Endodermal cell (in vitro differentiated cells): ENCODE measurements around the gene FASN. TPM values are rescaled to one million over a fixed set of nuclear protein-coding genes. Genes with fewer than 3 reads are reported as not detected.

Experiments
- DNase-seq: peaks from one replicate; pipeline ENCODE4 v3.0.0-alpha.2; 2017
- H3K27ac ChIP-seq: 2 replicates; pipeline ENCODE4 v1.5.1; 2013; ENCODE audit warnings: mild to moderate bottlenecking, low read depth, low read length, moderate library complexity
- H3K27me3 ChIP-seq: 2 replicates; pipeline ENCODE4 v1.6.1; 2013; ENCODE audit warnings: mild to moderate bottlenecking, low read length, moderate library complexity; ENCODE audit not compliant: insufficient read depth, control insufficient read depth, poor library complexity, severe bottlenecking
- H3K36me3 ChIP-seq: 2 replicates; pipeline ENCODE4 v1.7.0; 2013; ENCODE audit warnings: mild to moderate bottlenecking, low read length, moderate library complexity; ENCODE audit not compliant: control insufficient read depth, insufficient read depth
- H3K4me1 ChIP-seq: one replicate; pipeline ENCODE4 v1.7.0; 2013; ENCODE audit warnings: low read length; ENCODE audit not compliant: control insufficient read depth, insufficient read depth
- H3K4me3 ChIP-seq: 2 replicates; pipeline ENCODE4 v1.5.1; 2013; ENCODE audit warnings: mild to moderate bottlenecking, low read length, moderate library complexity
- H3K9ac ChIP-seq: 2 replicates; pipeline ENCODE4 v1.6.1; 2013; ENCODE audit warnings: mild to moderate bottlenecking, low read length, moderate library complexity; ENCODE audit not compliant: poor library complexity, severe bottlenecking; ENCODE audit errors: extremely low read depth
- H3K9me3 ChIP-seq: 2 replicates; pipeline ENCODE4 v1.6.1; 2013; ENCODE audit warnings: mild to moderate bottlenecking, low read length, moderate library complexity; ENCODE audit not compliant: control insufficient read depth
- H3K27ac Mint-ChIP-seq: 2 replicates; pipeline ENCODE4 v1.8.0; 2020; ENCODE audit warnings: mixed read lengths
- H3K27me3 Mint-ChIP-seq: 2 replicates; pipeline ENCODE4 v1.8.0; 2021; ENCODE audit warnings: mild to moderate bottlenecking, mixed read lengths; ENCODE audit not compliant: insufficient read depth
- H3K36me3 Mint-ChIP-seq: 2 replicates; pipeline ENCODE4 v1.8.0; 2020; ENCODE audit warnings: low read depth, mixed read lengths
- H3K4me1 Mint-ChIP-seq: 2 replicates; pipeline ENCODE4 v1.8.0; 2020; ENCODE audit warnings: mixed read lengths
- H3K4me3 Mint-ChIP-seq: 2 replicates; pipeline ENCODE4 v1.8.0; 2020; ENCODE audit warnings: mild to moderate bottlenecking, moderate library complexity, mixed read lengths
- H3K9me3 Mint-ChIP-seq: 2 replicates; pipeline ENCODE4 v1.8.0; 2020; ENCODE audit warnings: mild to moderate bottlenecking, mixed read lengths
- WGBS, 2 experiments: methylation state at CpG; one replicate each; pipeline versions ENCODE4 v1.1.5 to v1.1.7; 2013; ENCODE audit warnings: missing lambda C conversion rate in 2 of 2, mixed read lengths in 1 of 2; ENCODE audit not compliant: insufficient coverage in 1 of 2, insufficient read length in 1 of 2; 5-methylcytosine and 5-hydroxymethylcytosine counted together
- long read RNA-seq, 4 experiments: library from polyadenylated mRNA in 2 of 4; library from RNA in 1 of 4; library from capped mRNA in 1 of 4; stranded (forward) in 3 of 4; unstranded in 1 of 4; transcript quantifications; one replicate each; pipeline ENCODE4 v2.0.0, GENCODE V29; 2020 to 2021; ENCODE audit warnings: inconsistent platforms in 1 of 4
- polyA plus RNA-seq, 2 experiments: library from polyadenylated mRNA; stranded (reverse); fragments of 50-300 nt; gene quantifications; one replicate each; pipeline ENCODE4 v1.2.3, GENCODE V29; 2013
- total RNA-seq, 2 donors: library from RNA; stranded (reverse); fragmentation: NEBNext Ultra II Directional in 1 of 2; extraction: Animal tissue kit (Norgen Biotek cat#: 25700) in 1 of 2; gene quantifications; 2 replicates in 1 of 2; 3 replicates in 1 of 2; pipeline ENCODE4 v1.2.1, GENCODE V29; 2021
- TF ChIP-seq, protein P1 (sequence below): fragments of 200-600 bp; sonication (generic); conservative IDR thresholded peaks from 2 replicates; pipeline ENCODE4 v1.5.0; 2021; ENCODE audit warnings: antibody characterized with exemption, mild to moderate bottlenecking

The FASN gene
- total RNA-seq = 100 to 1,000 TPM; 371 to 498 TPM
- polyA plus RNA-seq (2013, experiment 1 of 2) = 301 TPM
- polyA plus RNA-seq (2013, experiment 2 of 2) = 312 TPM
- long read RNA-seq, experiment 1, transcript FASN-205 (2 exons, 857 nt) = minor isoform, 8 of 116 reads
- long read RNA-seq, experiment 1, transcript FASN-202 (4 exons, 951 nt) = major isoform, 12 of 116 reads
- long read RNA-seq, experiment 1, partial matches to known transcripts = 63 of 116 reads
- long read RNA-seq, experiment 1, other reads (novel, unspliced or antisense) = 33 of 116 reads
- long read RNA-seq, experiment 2, full-length matches to known transcripts = 56 of 261 reads
- long read RNA-seq, experiment 2, partial matches to known transcripts = 180 of 261 reads
- long read RNA-seq, experiment 2, other reads (novel, unspliced or antisense) = 25 of 261 reads
- long read RNA-seq, experiment 3, partial matches to known transcripts = 64 of 78 reads
- long read RNA-seq, experiment 3, other reads (novel, unspliced or antisense) = 10 of 78 reads
- long read RNA-seq, experiment 4 = 0 reads

DNA sequence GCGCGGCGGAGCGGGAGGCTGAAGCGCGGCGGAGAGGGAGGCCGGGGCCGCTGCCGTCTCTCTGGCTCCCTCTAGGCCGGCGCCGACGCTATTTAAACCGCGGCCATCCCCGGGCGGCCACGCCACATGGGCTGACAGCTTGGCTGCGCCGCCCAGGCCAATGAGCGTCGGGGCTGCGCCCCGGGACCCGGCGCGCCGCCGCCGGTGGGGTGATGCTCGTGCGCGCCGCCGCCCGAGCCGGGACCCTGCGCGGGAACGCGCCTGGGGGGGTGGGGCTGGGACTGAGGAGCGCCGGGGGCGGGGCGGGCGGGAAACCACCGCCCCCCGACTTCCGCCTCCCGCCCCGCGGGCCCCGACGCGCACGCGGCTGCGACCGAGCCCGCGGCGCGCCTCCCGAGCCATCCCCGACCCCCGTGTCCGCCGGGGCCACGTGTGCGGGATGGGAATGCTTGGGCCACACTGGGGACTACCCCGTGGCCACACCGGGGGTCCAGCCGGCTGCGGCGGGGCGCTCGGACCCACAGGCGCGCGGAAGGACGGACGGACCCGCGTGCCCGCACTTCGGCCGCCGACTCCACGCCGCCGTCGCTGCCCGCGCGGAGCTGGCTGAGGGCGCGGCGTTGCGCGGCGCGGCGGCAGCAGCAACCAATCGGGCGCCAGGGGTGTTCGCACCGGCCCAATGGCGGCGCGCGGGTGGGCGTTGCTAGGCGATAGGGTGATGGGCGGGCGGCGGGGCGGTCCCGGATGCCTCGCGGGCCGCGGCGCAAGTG, at the start of gene FASN:
TSS of gene FASN (minus strand) at position 68 of the 770 bp plus-strand sequence. CDS start 1,791 bp downstream, outside the sequence.
- no peak within 1 kb of the TSS for H3K27ac Mint-ChIP-seq
- Histone ChIP-seq H3K36me3 (peaks cover 29% of the 10 kb centered on the region), H3K27ac (peak within 1 kb of the TSS; percentile 96), H3K27me3 (no peaks in the 10 kb centered on the region), H3K9me3 (no peaks in the 10 kb centered on the region), H3K4me3 (peak within 1 kb of the TSS; percentile 88), H3K4me1 (peaks cover 21% of the 10 kb centered on the region), H3K9ac (peak within 1 kb of the TSS; percentile 83)
- H3K9me3 Mint-ChIP-seq = no peaks in the 10 kb centered on the region
- H3K27me3 Mint-ChIP-seq = no peaks in the 10 kb centered on the region
- DNase-seq = peak; percentile 99
- peaks cover 26% of the 10 kb centered on the region for H3K4me1 Mint-ChIP-seq
- H3K36me3 Mint-ChIP-seq = peaks cover 10% of the 10 kb centered on the region
- H3K4me3 Mint-ChIP-seq = peak within 1 kb of the TSS; percentile 68
- TF ChIP-seq, protein P1, sequence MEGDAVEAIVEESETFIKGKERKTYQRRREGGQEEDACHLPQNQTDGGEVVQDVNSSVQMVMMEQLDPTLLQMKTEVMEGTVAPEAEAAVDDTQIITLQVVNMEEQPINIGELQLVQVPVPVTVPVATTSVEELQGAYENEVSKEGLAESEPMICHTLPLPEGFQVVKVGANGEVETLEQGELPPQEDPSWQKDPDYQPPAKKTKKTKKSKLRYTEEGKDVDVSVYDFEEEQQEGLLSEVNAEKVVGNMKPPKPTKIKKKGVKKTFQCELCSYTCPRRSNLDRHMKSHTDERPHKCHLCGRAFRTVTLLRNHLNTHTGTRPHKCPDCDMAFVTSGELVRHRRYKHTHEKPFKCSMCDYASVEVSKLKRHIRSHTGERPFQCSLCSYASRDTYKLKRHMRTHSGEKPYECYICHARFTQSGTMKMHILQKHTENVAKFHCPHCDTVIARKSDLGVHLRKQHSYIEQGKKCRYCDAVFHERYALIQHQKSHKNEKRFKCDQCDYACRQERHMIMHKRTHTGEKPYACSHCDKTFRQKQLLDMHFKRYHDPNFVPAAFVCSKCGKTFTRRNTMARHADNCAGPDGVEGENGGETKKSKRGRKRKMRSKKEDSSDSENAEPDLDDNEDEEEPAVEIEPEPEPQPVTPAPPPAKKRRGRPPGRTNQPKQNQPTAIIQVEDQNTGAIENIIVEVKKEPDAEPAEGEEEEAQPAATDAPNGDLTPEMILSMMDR = peak; percentile 69
- 0% methylated on average over 25 to 118 of the region's 124 CpGs for WGBS, 2 experiments

DNA sequence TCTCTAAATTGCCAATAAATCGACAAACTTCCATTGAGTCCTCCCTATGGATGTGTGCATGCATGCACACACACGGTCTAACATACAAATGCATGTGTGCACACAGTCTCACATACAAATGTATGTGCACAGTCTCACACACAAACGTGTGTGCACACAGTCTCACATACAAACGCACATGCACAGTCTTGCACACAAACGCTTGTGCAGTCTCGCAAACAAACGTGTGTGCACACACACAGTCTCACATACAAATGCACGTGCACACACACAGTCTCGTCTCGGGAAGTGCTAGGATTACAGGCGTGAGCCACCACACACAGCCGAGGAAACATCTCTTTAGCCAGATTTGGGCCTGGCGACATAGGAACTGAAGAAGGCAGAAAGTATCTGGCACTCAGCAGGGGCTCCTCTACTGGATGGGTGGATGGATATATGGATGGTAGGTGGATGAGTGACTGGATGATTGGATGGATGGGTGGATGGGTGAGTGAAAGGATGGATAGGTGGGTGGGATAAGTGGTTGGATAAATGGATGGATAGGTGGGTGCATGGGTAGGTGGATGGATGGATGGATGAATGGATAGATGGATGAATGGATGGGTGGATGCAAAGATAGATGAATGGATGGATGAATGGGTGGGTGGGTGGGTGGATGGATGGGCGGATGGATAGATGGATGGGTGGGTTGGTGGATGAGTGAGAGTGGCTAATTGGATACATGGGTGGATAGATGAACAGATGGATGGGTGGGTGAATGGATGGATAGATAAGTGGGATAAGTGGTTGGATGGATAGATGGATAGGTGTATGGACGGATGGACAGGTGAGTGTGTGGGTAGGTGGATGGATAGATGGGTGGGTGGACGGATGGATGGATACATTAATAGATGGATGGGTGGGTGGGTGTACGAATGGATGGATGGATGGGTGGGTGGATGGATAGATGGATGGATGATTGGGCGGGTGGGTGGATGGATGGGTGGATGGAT, 48.9 kb upstream of the FASN start:
- no peak for DNase-seq
- TF ChIP-seq, protein P1 = no peak
- Mint-ChIP-seq H3K36me3 (peaks cover 24% of the 10 kb centered on the region), H3K27me3 (no peaks in the 10 kb centered on the region), H3K27ac (no peak overlapping the region), H3K9me3 (peaks cover 14% of the 10 kb centered on the region), H3K4me3 (no peak overlapping the region), H3K4me1 (peaks cover 6% of the 10 kb centered on the region)
- Histone ChIP-seq H3K36me3 (no peaks in the 10 kb centered on the region), H3K4me3 (no peak overlapping the region), H3K4me1 (no peaks in the 10 kb centered on the region), H3K27ac (no peak overlapping the region), H3K9ac (no peak overlapping the region), H3K27me3 (no peaks in the 10 kb centered on the region), H3K9me3 (no peaks in the 10 kb centered on the region)
- 81 to 83% methylated on average over 16 to 18 of the region's 18 CpGs for WGBS, 2 experiments
